Mucosa of descending colon (tissue), 3 donors: Measurements from ENCODE around the gene STX4. TPM values are rescaled to one million over a fixed set of nuclear protein-coding genes. Genes with fewer than 3 reads are reported as not detected.

ENCODE experiments used
- ATAC-seq: fragments of 200-7000 bp; cut with Tn5 transposase; one replicate; pipeline ENCODE4 v1.9.1; 2020; ENCODE audit warnings: mild to moderate bottlenecking, moderate library complexity
- DNase-seq, 3 donors: peaks; one replicate each; pipeline ENCODE4 v3.0.0-alpha.2; 2020
- H3K36me3 ChIP-seq: fragments of 200-600 bp; one replicate; pipeline ENCODE4 v1.8.0; 2021; ENCODE audit warnings: low read depth, mild to moderate bottlenecking
- H3K4me1 ChIP-seq: fragments of 200-600 bp; one replicate; pipeline ENCODE4 v1.8.0; 2021; ENCODE audit warnings: low read depth, mild to moderate bottlenecking
- H3K4me3 ChIP-seq: fragments of 200-600 bp; one replicate; pipeline ENCODE4 v1.8.0; 2021; ENCODE audit warnings: mild to moderate bottlenecking
- H3K9me3 ChIP-seq: fragments of 200-600 bp; one replicate; pipeline ENCODE4 v1.8.0; 2021; ENCODE audit warnings: mild to moderate bottlenecking
- intact Hi-C, 2 donors: fragments of 100-400 bp; cut with DNase I in 1 of 2; cut with micrococcal nuclease in 1 of 2; formaldehyde crosslinking; loops; one replicate each; pipeline versions ENCODE4 v1.11.0 to v1.11.1; 2022; cut with DNase I, micrococcal nuclease
- total RNA-seq, 3 donors: library from RNA; stranded (reverse); fragmentation: NEBNext Ultra II Directional in 2 of 3; extraction: Animal tissue kit (Norgen Biotek cat#: 25700) in 2 of 3; gene quantifications; one replicate each; pipeline versions ENCODE4 v1.2.1 to v1.2.4, GENCODE V29; 2021 to 2023
- TF ChIP-seq, protein P1 (sequence below): fragments of 200-600 bp; IDR thresholded peaks from one replicate; pipeline ENCODE4 v1.8.0; 2022; ENCODE audit warnings: antibody characterized with exemption, mild to moderate bottlenecking
- donor health status: DM: no; HTN: no; CAD: no; lungs with moderate emphysema.
- donor health status: DM: no; HTN: no; CAD: no.
- donor health status: DM: no; HTN: yes; CAD: no.

The STX4 gene
- total RNA-seq, 3 donors from 2014 or later: 74.8 to 87.7 (median 86.9) TPM

DNA sequence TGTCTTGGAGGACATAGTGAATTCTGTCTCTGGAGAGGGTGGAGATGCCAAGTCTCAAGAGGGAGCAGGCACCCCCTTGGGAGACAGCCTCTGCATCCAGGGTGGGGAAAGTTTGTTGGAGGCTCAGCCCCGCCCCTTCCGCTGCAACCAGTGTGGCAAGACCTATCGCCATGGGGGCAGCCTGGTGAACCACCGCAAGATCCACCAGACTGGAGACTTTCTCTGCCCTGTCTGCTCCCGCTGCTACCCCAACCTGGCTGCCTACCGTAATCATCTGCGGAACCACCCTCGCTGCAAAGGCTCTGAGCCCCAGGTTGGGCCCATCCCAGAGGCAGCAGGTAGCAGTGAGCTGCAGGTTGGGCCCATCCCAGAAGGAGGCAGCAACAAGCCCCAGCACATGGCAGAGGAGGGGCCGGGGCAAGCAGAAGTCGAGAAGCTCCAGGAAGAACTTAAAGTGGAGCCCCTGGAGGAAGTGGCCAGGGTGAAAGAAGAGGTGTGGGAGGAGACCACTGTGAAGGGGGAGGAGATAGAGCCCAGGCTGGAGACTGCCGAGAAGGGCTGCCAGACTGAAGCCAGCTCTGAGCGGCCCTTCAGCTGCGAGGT is 46.1 kb downstream of the STX4 start:
- intact Hi-C loops: loop anchor here in 1 of 2 donors (10.0 kb wide), 1 partner anchor 95 kb away; the partner anchor contains the start of gene HSD3B7

DNA sequence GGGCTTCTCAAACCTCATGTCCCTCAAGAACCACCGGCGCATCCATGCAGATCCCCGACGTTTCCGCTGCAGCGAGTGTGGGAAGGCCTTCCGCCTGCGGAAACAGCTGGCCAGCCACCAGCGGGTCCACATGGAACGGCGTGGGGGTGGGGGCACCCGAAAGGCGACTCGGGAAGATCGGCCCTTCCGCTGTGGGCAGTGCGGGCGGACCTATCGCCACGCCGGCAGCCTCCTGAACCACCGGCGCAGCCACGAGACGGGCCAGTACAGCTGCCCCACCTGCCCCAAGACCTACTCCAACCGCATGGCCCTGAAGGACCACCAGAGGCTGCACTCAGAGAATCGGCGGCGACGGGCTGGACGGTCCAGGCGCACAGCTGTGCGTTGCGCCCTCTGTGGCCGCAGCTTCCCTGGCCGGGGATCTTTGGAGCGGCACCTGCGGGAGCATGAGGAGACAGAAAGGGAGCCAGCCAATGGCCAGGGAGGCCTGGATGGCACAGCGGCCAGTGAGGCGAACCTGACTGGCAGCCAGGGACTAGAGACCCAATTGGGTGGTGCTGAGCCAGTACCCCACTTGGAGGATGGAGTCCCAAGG is 46.8 kb downstream of the STX4 start:
- no peaks in the 10 kb centered on the region for H3K9me3 ChIP-seq
- no peak overlapping the region for H3K4me3 ChIP-seq
- peaks cover 5% of the 10 kb centered on the region for H3K4me1 ChIP-seq
- peaks cover 3% of the 10 kb centered on the region for H3K36me3 ChIP-seq
- intact Hi-C loops: no loop called here
- DNase-seq: no peak
- ATAC-seq: no peak
- TF ChIP-seq, protein P1, sequence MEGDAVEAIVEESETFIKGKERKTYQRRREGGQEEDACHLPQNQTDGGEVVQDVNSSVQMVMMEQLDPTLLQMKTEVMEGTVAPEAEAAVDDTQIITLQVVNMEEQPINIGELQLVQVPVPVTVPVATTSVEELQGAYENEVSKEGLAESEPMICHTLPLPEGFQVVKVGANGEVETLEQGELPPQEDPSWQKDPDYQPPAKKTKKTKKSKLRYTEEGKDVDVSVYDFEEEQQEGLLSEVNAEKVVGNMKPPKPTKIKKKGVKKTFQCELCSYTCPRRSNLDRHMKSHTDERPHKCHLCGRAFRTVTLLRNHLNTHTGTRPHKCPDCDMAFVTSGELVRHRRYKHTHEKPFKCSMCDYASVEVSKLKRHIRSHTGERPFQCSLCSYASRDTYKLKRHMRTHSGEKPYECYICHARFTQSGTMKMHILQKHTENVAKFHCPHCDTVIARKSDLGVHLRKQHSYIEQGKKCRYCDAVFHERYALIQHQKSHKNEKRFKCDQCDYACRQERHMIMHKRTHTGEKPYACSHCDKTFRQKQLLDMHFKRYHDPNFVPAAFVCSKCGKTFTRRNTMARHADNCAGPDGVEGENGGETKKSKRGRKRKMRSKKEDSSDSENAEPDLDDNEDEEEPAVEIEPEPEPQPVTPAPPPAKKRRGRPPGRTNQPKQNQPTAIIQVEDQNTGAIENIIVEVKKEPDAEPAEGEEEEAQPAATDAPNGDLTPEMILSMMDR: no peak

More for the DNA sequence above, 46.1 kb downstream of the STX4 start:
- peaks cover 3% of the 10 kb centered on the region for H3K36me3 ChIP-seq
- H3K4me1 ChIP-seq: peaks cover 8% of the 10 kb centered on the region
- ATAC-seq: no peak
- DNase-seq: no peak
- TF ChIP-seq, protein P1: no peak
- H3K4me3 ChIP-seq: no peak overlapping the region
- no peaks in the 10 kb centered on the region for H3K9me3 ChIP-seq

GRCh38 chr16:31080756-31081419 is 47.5 kb downstream of the STX4 start:
- DNase-seq: no peak
- H3K4me3 ChIP-seq: no peak overlapping the region
- intact Hi-C loops: no loop called here

DNA sequence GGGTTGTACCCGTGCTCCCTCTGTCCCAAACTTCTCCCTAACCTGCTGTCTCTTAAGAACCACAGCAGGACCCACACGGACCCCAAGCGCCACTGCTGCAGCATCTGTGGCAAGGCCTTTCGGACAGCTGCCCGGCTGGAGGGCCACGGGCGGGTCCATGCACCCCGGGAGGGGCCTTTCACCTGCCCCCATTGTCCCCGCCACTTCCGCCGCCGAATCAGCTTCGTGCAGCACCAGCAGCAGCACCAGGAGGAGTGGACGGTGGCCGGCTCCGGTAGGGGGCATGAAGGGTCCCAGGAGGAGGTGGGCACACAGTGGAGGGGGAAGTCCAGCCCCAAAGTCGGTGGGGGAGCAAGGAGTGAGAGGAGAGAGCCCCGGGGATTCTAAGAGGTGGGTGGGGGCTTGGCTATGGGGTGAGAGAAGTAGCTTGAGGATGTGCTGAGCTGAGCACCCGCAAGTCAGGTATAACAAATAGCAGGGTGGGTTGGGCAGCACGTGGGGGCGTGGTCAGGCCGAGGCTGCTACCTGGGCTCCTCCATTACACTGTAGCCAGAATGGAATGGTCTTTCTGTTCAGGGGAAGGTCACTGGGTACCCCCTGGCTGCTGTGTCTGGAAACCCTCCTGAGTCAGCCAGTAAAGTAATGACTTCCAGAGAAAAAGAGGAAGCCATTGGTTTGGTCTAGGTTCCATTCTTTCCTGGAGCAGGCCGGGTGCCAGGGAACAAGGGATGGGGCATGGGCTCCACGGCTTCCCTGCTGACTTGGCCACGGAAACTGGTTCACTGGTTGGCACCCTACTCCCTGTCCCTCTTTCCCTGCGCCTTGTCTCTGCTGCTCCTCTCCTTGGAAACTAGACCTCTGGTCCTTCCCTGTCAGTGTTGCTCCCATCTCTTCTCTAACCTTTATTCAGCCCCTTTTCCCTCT is 48.3 kb downstream of the STX4 start:
- no peaks in the 10 kb centered on the region for H3K4me1 ChIP-seq
- TF ChIP-seq, protein P1: no peak
- no peak overlapping the region for H3K4me3 ChIP-seq
- intact Hi-C loops: no loop called here
- H3K36me3 ChIP-seq: peaks cover 3% of the 10 kb centered on the region
- H3K9me3 ChIP-seq: no peaks in the 10 kb centered on the region
- ATAC-seq: no peak
- no peak for DNase-seq

More at GRCh38 chr16:31080756-31081419, 47.5 kb downstream of the STX4 start:
- H3K9me3 ChIP-seq: no peaks in the 10 kb centered on the region
- ATAC-seq: no peak
- H3K36me3 ChIP-seq: peaks cover 3% of the 10 kb centered on the region
- H3K4me1 ChIP-seq: no peaks in the 10 kb centered on the region
- TF ChIP-seq, protein P1: no peak

DNA sequence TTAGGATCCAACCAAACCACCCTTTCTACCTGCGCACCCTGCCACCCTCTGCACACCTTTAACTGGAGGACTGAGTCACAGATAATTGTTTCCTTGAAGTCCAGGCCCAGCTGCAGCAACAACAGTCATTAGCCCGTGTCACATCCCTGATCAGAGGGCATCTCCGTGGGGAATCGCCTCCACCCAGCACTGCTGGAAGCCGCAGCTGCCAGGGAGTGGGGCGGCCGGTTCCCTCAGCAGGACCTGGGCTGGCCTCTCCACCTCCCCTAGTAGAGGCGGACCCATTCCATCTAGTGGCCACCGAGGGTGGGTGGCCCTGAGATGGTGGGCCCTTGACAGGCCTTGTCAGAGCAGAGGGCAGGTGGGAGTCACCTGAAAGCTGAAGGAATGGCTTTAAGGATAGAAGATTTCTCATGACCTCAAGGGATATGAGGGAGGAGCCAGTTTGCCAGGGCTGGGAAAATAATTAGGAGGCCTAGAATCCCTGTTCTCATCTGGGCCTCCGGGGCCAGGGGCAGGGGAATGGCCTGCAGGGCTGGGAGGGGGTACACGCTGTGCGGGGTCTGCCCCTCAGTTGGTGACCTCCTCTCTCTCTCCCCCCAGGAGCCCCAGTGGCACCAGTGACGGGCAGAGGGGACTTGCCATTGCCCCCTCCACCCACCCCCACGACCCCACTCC is 49.1 kb downstream of the STX4 start:
- DNase-seq (no peak), ATAC-seq (peak; percentile 54)
- no peaks in the 10 kb centered on the region for H3K9me3 ChIP-seq
- TF ChIP-seq, protein P1: no peak
- H3K36me3 ChIP-seq: peaks cover 3% of the 10 kb centered on the region
- H3K4me3 ChIP-seq: no peak overlapping the region
- no peaks in the 10 kb centered on the region for H3K4me1 ChIP-seq
- intact Hi-C loops: no loop called here
